Measurements from ENCODE around the gene SMYD2.

SMYD2 gene

GRCh38 chr1:214329470-214330220 is 48.7 kb downstream of the SMYD2 start:
- no peak for DNase-seq (ENCODE audit: low read depth)

- DNase-seq (ENCODE audit: low read depth) = no peak
Observed at GRCh38 chr1:214330222-214330621, 49.3 kb downstream of the SMYD2 start.

- DNase-seq (ENCODE audit: low read depth) = no peak
Observed at GRCh38 chr1:214330715-214331114, 49.8 kb downstream of the SMYD2 start.

GRCh38 chr1:214331180-214331579 is 50.2 kb downstream of the SMYD2 start:
- DNase-seq (ENCODE audit: low read depth) = no peak

- DNase-seq (ENCODE audit: low read depth) = no peak
Observed at GRCh38 chr1:214331827-214332423, 51.0 kb downstream of the SMYD2 start.

DNA sequence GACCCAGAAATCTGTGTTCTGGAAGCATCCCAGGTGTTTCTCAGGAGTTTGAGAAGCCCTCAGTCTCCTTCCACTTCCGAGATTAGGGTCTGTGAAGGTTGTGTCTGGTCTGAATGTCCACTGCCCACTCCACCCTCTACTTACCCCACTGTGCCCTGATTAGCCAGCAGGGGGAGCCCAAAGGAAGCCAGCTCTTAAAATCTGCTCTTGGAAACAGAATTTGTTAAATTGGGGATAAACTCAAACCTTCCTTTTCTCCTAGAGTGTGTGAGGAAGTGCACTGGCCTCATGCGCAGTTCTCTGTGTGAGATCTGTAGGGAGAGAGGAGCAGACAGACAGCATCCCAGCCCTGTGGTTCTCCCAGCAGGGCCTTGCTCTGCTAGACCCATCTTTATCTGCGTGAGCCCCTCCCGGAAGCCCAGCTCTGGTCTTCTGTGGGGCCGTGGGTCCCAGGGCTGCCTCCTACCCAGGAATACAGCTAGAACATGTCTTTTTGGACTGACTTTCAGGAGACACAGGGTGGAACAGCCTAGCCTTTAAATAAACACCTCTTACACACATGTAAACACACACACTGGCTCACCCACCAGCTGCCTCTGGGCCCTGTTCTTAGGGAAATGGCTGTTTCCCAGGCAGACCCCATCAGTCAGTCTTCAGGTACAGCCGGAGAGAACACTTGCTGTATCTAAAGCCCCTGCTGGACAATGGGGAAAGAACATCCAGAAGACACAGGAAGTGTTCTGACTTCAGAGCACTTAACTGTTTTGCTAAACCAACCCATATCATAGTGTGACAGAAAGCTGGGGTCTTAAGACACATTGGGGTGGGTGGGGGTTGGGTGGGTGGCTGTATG is 52.2 kb downstream of the SMYD2 start:
- DNase-seq (ENCODE audit: low read depth) = no peak

GRCh38 chr1:214335567-214335966 is 54.6 kb downstream of the SMYD2 start:
- no peak for DNase-seq (ENCODE audit: low read depth)

GRCh38 chr1:214337015-214337414 is 56.1 kb downstream of the SMYD2 start:
- DNase-seq (ENCODE audit: low read depth) = no peak

- DNase-seq (ENCODE audit: low read depth) = no peak
Observed at GRCh38 chr1:214337511-214337910, 56.6 kb downstream of the SMYD2 start.

- no peak for DNase-seq (ENCODE audit: low read depth)
Observed at GRCh38 chr1:214338212-214338611, 57.3 kb downstream of the SMYD2 start.

DNA sequence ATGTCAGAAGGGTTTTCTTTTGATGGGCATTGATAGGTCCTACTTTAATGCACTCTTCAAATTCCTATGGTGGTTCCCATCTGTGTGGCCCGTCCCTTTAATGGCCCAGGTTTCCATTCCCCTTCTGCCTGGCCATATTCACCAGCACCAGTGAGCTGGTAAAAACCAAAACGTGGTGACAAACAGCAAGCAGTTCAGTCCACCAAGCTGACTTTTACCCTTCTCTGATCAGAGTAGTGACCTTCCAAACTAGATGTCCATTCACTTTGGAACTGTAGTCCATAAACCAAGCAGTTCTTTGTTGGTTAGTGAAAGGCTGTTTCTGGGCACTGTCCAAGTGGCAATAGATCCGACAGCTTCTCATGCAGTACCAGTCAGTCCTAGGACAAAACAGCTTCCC is 60.5 kb downstream of the SMYD2 start:
- DNase-seq (ENCODE audit: low read depth) = no peak

DNA sequence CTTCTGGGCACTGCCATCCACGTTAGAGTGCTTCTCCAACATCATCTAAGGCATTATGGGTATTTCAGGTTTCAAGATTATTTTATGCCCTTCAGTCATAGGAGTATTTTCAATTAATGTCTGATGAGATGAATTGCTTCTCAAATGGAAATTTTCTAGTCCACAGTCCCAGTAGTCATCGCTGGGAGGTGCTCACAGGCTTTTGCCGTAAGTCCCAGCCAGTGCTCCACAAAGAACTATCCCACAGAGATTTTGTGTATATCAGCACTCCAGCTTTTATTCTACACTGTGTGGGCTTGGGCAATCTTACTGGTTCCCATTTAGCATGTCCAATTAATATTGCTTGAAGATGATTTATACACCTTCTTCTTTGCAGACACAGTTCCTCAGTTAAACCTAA is 61.0 kb downstream of the SMYD2 start:
- DNase-seq (ENCODE audit: low read depth) = no peak

- no peak for DNase-seq (ENCODE audit: low read depth)
Observed at GRCh38 chr1:214342525-214342924, 61.6 kb downstream of the SMYD2 start.

DNA sequence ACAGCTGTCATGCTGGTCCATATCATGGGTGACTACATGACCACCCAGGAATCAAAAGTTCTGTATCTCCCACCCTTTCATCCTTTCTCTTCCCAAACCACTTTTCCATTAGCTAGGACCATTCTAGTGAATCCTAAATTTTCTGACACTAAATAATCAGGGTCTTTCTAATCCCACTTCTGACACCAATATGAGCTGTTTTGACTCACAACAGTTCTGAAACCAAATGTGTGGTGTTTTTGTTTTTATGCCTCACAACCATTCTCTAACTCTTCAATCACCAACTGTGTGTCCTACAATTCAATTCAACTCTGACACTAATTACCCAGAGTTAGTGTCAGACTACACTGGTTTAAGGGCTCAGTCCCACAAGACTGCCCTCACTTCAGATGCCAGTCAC is 63.9 kb downstream of the SMYD2 start:
- no peak for DNase-seq (ENCODE audit: low read depth)

DNA sequence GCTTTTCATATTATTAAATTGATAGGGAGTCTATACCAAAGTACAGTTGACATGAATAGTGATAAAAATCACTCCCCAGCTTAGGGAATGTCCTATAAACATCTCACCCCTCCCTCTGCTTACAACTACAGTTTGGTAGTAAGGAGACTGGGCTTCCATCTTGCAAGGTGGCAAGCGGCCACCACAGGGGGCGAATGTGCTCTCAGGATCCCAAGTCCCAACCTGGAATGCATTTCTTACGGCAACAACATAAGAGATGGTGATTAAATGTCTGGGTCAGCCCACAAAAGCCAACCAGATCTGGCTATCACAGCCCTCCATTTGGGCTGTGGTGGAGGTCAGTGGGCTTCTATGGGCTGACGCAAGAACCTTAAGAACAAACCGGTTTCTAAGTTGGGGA is 68.0 kb downstream of the SMYD2 start:
- no peak for DNase-seq (ENCODE audit: low read depth)

- no peak for DNase-seq (ENCODE audit: low read depth)
Observed at GRCh38 chr1:214349781-214350180, 68.8 kb downstream of the SMYD2 start.

GRCh38 chr1:214351551-214352277 is 70.8 kb downstream of the SMYD2 start:
- DNase-seq (ENCODE audit: low read depth) = no peak

DNA sequence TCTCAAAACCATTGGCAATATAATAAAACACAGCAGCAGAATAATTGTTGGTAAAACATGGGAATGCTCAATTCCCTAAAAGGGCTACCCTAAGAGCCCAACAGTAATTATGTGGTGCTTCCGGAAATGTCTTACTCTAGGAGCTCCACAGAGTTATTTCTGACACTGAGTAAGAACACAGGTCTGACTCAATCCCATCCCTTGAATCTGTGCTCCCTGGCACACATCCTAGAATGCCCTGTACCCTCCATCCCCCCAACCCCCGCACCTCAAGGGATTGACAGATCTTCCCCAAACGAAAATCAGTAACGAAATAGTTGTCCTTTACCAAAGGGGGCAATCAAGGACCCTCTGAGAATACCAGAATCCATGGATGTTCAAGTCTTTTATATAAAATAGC is 71.9 kb downstream of the SMYD2 start:
- no peak for DNase-seq (ENCODE audit: low read depth)

GRCh38 chr1:214354440-214355148 is 73.6 kb downstream of the SMYD2 start:
- no peak for DNase-seq (ENCODE audit: low read depth)

DNA sequence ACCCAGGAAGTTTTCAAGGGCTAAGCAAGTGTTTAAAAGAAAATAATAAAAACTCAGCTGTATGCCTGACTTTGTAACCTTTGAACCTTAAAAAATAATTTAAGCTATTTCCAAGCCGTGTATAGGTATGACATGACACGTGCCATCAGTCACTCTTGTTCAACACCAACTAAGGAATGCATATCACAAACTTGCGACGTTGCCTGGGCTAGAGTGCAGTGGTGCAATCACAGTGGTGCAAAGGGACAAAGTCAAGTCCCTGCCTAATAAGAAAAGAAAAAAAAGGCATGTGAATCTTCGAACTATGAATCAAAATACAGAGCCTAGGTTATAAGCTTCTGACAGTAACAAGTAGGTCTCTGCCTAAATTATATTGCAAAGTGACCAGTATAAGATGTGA is 79.2 kb downstream of the SMYD2 start:
- no peak for DNase-seq (ENCODE audit: low read depth)

- no peak for DNase-seq (ENCODE audit: low read depth)
Observed at GRCh38 chr1:214360525-214361164, 79.7 kb downstream of the SMYD2 start.

Measured in stimulated activated CD8-positive, alpha-beta memory T cell treated with anti-CD3 and anti-CD28 coated beads, Interleukin-12 subunit alpha, Interleukin-12 subunit beta, amount 100 ng/mL, for 4 hours (primary cell).